Measurements from ENCODE around the gene KRTAP10-4.

DNA sequence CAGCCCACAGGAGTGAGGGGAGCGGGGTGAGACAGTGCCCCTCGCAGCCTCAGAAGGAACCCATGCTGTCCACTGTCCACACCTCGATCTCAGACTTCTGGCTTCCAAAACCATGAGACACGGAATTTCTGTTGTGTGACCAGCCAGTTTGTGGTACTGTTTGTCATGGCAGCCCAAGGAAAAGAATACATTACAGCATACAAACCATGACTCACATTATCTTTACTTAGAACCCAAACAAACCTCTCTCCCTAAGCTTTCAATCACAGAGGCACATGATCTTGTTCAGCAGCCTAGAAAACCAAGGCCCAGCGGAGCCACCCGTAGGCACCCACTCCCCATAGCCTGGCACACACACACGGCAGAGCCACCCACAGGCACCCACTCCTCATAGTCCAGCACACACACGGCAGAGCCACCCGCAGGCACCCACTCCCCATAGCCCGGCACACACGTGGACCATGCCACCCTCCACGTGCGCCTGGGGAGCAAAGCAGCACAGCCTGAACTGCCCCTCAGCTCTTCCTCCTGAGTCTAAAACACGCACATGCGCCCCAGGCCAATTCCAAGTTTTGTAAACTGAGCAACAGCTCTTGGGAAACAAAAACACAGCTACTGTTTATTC lies 458 bp upstream of the KRTAP10-4 start:
- TF ChIP-seq, protein P1, sequence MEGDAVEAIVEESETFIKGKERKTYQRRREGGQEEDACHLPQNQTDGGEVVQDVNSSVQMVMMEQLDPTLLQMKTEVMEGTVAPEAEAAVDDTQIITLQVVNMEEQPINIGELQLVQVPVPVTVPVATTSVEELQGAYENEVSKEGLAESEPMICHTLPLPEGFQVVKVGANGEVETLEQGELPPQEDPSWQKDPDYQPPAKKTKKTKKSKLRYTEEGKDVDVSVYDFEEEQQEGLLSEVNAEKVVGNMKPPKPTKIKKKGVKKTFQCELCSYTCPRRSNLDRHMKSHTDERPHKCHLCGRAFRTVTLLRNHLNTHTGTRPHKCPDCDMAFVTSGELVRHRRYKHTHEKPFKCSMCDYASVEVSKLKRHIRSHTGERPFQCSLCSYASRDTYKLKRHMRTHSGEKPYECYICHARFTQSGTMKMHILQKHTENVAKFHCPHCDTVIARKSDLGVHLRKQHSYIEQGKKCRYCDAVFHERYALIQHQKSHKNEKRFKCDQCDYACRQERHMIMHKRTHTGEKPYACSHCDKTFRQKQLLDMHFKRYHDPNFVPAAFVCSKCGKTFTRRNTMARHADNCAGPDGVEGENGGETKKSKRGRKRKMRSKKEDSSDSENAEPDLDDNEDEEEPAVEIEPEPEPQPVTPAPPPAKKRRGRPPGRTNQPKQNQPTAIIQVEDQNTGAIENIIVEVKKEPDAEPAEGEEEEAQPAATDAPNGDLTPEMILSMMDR (IDR thresholded peaks at IDR 0.05; ENCODE audit: insufficient read depth, low read depth, low read length), result no peak
- TF ChIP-seq EZH2 (IDR thresholded peaks at IDR 0.05; ENCODE audit: insufficient read depth, low read length), result no peak

All from astrocyte (in vitro differentiated cells and primary cell).